ENCODE results near the gene TRIM54.

- no peak for TF ChIP-seq CTCF (IDR thresholded peaks at IDR 0.05)
- TF ChIP-seq POLR2AphosphoS5 (IDR thresholded peaks at IDR 0.05; ENCODE audit: insufficient read depth in 1 of 2, low read depth in 1 of 2) = no peak
- TF ChIP-seq POLR2A (IDR thresholded peaks at IDR 0.05) = no peak
Observed at GRCh38 chr2:27351802-27352598, 69.8 kb downstream of the TRIM54 start.

Data from vagina (tissue), 2 donors.